ENCODE data around the gene PSD4.

DNA sequence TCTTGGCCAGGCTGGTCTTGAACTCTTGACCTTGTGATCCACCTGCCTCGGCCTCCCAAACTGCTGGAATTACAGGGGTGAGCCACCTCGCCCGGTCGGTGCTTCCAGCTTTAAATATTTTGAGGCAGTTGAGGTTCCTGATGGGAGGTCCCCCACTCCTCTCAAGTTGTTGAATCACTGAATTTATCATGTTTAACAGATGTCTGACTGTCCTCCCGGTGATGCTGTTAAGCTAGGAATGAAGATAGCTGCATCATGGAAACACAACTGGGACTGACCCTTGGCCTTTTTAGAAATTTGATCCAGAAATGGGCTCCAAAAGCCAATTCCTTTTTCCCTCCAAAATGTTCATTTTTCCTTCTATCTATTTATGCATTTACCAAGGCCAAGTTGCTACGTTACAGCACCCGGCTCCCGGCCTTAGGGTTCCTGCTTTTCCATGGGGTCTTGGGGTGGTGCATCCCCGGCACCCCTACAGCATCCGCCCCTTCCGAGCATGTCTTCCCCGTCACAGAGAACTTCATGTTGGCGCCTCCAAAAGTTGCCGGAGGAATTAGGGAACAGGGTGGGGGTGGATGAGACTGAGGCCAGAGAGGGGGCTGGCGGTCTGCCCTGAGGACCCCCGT lies 61.1 kb downstream of the PSD4 start:
- TF ChIP-seq, protein P1, sequence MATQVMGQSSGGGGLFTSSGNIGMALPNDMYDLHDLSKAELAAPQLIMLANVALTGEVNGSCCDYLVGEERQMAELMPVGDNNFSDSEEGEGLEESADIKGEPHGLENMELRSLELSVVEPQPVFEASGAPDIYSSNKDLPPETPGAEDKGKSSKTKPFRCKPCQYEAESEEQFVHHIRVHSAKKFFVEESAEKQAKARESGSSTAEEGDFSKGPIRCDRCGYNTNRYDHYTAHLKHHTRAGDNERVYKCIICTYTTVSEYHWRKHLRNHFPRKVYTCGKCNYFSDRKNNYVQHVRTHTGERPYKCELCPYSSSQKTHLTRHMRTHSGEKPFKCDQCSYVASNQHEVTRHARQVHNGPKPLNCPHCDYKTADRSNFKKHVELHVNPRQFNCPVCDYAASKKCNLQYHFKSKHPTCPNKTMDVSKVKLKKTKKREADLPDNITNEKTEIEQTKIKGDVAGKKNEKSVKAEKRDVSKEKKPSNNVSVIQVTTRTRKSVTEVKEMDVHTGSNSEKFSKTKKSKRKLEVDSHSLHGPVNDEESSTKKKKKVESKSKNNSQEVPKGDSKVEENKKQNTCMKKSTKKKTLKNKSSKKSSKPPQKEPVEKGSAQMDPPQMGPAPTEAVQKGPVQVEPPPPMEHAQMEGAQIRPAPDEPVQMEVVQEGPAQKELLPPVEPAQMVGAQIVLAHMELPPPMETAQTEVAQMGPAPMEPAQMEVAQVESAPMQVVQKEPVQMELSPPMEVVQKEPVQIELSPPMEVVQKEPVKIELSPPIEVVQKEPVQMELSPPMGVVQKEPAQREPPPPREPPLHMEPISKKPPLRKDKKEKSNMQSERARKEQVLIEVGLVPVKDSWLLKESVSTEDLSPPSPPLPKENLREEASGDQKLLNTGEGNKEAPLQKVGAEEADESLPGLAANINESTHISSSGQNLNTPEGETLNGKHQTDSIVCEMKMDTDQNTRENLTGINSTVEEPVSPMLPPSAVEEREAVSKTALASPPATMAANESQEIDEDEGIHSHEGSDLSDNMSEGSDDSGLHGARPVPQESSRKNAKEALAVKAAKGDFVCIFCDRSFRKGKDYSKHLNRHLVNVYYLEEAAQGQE (IDR thresholded peaks at IDR 0.05), result no peak
- TF ChIP-seq, protein P2, sequence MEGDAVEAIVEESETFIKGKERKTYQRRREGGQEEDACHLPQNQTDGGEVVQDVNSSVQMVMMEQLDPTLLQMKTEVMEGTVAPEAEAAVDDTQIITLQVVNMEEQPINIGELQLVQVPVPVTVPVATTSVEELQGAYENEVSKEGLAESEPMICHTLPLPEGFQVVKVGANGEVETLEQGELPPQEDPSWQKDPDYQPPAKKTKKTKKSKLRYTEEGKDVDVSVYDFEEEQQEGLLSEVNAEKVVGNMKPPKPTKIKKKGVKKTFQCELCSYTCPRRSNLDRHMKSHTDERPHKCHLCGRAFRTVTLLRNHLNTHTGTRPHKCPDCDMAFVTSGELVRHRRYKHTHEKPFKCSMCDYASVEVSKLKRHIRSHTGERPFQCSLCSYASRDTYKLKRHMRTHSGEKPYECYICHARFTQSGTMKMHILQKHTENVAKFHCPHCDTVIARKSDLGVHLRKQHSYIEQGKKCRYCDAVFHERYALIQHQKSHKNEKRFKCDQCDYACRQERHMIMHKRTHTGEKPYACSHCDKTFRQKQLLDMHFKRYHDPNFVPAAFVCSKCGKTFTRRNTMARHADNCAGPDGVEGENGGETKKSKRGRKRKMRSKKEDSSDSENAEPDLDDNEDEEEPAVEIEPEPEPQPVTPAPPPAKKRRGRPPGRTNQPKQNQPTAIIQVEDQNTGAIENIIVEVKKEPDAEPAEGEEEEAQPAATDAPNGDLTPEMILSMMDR (IDR thresholded peaks at IDR 0.05), result no peak
- TF ChIP-seq SMC3 (IDR thresholded peaks at IDR 0.05), result no peak
- no peak for TF ChIP-seq POLR2A (IDR thresholded peaks at IDR 0.05; ENCODE audit: low read length)
- TF ChIP-seq, protein P3, sequence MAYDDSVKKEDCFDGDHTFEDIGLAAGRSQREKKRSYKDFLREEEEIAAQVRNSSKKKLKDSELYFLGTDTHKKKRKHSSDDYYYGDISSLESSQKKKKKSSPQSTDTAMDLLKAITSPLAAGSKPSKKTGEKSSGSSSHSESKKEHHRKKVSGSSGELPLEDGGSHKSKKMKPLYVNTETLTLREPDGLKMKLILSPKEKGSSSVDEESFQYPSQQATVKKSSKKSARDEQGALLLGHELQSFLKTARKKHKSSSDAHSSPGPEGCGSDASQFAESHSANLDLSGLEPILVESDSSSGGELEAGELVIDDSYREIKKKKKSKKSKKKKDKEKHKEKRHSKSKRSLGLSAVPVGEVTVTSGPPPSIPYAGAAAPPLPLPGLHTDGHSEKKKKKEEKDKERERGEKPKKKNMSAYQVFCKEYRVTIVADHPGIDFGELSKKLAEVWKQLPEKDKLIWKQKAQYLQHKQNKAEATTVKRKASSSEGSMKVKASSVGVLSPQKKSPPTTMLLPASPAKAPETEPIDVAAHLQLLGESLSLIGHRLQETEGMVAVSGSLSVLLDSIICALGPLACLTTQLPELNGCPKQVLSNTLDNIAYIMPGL (CRISPR knock-in tag; IDR thresholded peaks at IDR 0.05; ENCODE audit: borderline replicate concordance), result no peak
- TF ChIP-seq JUN (IDR thresholded peaks at IDR 0.05), result no peak
- TF ChIP-seq BHLHE40 (IDR thresholded peaks at IDR 0.05; ENCODE audit: low read depth, low read length), result no peak
- no peak for TF ChIP-seq NPAS2 (CRISPR knock-in tag; IDR thresholded peaks at IDR 0.05; ENCODE audit: borderline replicate concordance)
- TF ChIP-seq EP300 (IDR thresholded peaks at IDR 0.05), result no peak
- TF ChIP-seq RCOR1 (IDR thresholded peaks at IDR 0.05; ENCODE audit: low read depth, low read length), result no peak

Measured in A549 (cell line).